ES-I3 (cell line): ENCODE data around the gene USP7.
"Not testable (repeated sequence)": the region's sequence is repeated elsewhere in the genome, so short reads cannot be mapped to it uniquely, and the experiment has no call there.

ENCODE experiments used
- H3K36me3 ChIP-seq: 2 replicates; pipeline ENCODE4 v1.6.1; 2013; ENCODE audit warnings: mild to moderate bottlenecking, low read length, control low read depth, moderate library complexity; ENCODE audit not compliant: insufficient read depth
- H3K4me1 ChIP-seq: 2 replicates; pipeline ENCODE4 v1.6.1; 2013; ENCODE audit warnings: mild to moderate bottlenecking, control low read depth, low read length; ENCODE audit not compliant: insufficient read depth
- H3K9ac ChIP-seq: 2 replicates; pipeline ENCODE4 v1.6.1; 2013; ENCODE audit warnings: low read depth, mild to moderate bottlenecking, low read length, moderate library complexity
- H3K9me3 ChIP-seq: 2 replicates; pipeline ENCODE4 v1.6.1; 2013; ENCODE audit warnings: mild to moderate bottlenecking, low read length, moderate library complexity; ENCODE audit not compliant: control insufficient read depth, insufficient read depth

Gene USP7

DNA sequence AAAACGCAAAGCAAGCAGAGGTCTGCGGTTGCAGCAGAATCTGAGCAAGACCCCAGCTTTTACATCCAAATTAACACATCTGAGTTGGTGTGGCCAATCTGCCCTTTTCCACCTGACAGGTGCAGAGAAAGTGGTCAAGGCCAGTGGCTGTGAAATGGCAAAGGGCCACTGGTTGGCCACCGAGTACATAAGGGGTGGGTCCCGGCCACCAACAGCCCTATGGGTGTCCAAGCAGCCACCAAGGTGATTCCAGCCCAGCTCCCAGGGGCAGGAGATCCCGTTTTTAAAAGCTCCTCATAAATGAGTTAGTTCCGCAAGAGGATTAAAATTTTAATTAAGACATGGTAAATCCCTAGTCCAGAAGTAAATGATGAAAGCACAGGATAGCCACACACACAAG, 29.1 kb downstream of the USP7 start:
- H3K36me3 ChIP-seq = 0 out of 2 replicates have a peak, but pooled peaks cover 3% of the 10 kb centered on the region
- no peak overlapping the region for H3K9ac ChIP-seq
- no peaks in the 10 kb centered on the region for H3K9me3 ChIP-seq
- peaks cover 20% of the 10 kb centered on the region for H3K4me1 ChIP-seq

DNA sequence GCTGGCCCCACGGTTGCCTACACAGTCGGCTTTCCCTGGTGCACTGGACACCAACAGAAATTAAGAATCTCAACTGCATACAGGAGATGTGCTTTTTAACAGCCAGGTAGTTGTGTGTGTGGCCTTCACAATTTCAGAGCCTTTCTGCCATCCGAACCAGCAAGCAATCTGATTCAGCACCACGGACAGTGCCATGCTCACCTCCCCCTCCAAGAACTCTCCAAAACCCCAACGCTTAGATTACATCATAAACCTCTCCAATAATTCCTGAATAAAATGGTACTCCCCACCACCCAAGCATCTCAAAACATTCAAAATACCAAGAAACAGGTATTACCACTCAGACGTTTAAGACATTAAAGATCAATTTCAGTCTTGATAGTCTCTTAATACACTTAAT, 31.8 kb downstream of the USP7 start:
- Histone ChIP-seq H3K9me3 (no peaks in the 10 kb centered on the region), H3K9ac (no peak overlapping the region), H3K4me1 (peaks cover 18% of the 10 kb centered on the region), H3K36me3 (peaks cover 16% of the 10 kb centered on the region)

DNA sequence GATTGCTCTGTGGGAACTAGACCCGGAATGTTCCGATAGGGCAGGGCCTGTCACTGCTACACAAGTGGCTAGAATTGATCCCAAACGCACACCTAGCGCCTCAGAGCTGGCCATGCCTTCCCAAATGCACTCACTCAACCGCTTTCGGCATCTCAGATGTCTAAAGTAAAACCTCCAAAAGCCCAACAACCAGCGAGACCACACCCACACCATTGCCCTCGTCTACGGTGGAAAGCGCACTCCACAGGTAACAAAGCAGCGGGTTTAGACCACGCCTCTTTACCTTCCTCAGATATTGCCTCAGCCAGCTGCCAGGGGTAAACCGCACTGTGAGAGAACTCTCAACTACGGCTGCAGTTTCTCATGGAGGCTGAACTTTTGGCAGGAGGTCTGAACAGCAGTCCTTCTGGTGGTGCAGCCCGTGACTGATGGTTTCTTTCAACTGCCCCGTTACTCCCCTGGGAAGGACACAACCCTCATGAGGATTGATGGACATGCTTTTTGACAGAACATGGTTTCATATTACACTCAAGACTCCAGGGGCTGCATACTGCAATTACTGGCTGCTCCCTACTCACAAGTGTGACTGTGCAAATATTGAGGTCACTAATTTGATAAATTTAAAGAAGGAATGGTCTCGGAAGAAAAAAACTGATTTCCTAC, 34.5 kb downstream of the USP7 start:
- Histone ChIP-seq H3K9me3 (no peaks in the 10 kb centered on the region), H3K9ac (no peak overlapping the region), H3K4me1 (peaks cover 9% of the 10 kb centered on the region; the same call in 1 of the 2 replicates), H3K36me3 (peaks cover 20% of the 10 kb centered on the region)

DNA sequence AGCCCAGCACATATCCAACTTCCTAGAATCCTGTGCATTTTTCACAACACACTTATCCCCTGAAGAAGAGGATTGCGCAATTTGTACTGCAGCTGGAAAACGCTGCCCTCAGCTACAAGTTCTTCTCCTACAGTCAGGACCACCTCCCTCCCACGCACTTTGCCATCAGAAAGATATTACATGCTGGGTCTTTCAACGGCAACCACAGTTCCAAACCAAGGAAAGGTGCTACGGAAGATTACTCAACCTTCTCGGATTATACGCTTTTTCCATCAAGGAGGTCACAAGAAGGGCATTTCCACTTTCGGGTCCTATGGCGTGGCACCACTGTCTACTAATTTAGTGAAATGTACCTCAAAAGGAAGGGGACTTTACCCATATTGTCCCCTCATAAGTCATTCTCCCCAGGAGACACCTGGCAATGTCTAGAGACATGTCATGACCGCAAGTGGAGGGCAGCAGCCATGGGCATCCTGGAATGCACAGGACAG, 35.2 kb downstream of the USP7 start:
- Histone ChIP-seq H3K9me3 (no peaks in the 10 kb centered on the region), H3K9ac (no peak overlapping the region), H3K4me1 (peaks cover 7% of the 10 kb centered on the region; the same call in 1 of the 2 replicates), H3K36me3 (peaks cover 20% of the 10 kb centered on the region)

DNA sequence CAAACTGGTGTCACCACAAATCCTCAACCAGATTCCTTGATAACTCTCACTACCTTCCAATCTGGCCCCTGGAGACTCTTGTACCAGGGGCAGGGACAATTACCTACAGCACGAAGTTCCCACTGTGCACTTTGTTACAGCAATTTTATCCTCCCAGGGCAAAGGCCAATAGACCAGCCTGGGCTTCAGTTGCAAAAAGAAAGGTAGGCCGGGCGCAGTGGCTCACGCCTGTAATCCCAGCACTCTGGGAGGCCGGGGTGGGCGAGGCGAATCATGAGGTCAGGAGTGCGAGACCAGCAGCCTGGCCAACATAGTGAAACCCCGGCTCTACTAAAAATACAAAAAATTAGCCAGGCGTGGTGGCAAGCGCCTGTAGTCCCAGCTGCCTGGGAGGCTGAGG, 36.9 kb downstream of the USP7 start:
- peaks cover 32% of the 10 kb centered on the region for H3K36me3 ChIP-seq

DNA sequence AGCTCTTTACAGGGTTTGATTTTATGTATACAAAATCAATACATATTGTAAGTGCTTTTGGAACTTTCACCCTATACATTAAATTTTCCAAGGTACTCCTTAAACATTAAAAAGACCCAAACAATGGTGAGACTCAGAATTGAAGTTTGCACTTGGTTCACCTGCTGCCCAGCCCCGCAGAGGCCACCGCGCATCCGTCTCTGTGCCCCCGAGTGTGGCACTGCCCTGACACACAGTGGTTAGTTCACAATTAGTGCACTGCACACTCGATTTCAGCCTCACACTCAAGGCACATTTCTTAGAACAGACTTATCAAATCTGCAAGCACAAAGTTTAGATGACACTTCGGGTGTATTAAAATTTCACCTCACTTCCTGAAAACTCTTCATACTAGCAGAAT, 38.3 kb downstream of the USP7 start:
- Histone ChIP-seq H3K9me3 (no peaks in the 10 kb centered on the region), H3K36me3 (peaks cover 41% of the 10 kb centered on the region), H3K4me1 (no peaks in the 10 kb centered on the region), H3K9ac (no peak overlapping the region)

More for the DNA sequence above, 36.9 kb downstream of the USP7 start:
- Histone ChIP-seq H3K9ac (no peak overlapping the region), H3K9me3 (no peaks in the 10 kb centered on the region), H3K4me1 (peaks cover 7% of the 10 kb centered on the region; the same call in 1 of the 2 replicates)

DNA sequence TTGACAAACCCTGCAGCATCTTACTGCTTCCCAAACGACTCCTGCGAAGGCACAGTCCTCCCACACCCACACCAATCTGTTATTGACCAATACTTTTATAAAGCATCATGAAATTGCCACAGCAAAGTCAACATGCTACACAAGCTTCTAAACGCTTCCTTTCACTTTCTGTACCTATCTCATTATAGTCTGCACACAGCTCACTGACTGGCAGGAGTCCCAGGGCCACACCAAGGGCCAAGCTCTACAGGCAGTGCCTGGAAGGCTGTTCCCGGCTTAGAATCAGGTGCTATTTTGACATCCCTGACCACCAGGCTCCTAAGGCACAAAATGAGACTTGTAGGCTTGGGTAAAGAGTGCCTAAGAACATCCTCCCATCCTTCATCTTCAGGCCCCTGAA, 39.5 kb downstream of the USP7 start:
- Histone ChIP-seq H3K9ac (no peak overlapping the region), H3K36me3 (peaks cover 40% of the 10 kb centered on the region), H3K9me3 (no peaks in the 10 kb centered on the region), H3K4me1 (no peaks in the 10 kb centered on the region)

DNA sequence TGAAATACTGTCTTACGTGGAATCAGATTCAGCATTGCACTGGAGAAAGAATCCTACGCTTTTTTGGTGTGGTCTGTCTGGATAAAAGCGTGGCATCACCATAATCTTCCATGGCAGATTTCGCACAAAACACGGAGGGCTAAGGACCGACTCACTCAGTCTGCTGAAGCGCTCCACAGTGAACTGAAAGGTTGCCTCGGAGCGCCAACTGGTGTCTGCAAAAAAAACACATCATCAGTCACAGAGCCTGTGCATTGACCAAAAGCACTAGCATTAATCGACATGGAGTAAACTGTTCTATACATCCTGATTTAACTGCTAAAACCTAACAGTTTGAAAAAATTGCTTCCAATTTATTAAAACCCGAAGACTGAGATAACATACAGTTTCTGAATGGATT, 40.5 kb downstream of the USP7 start:
- peaks cover 43% of the 10 kb centered on the region for H3K36me3 ChIP-seq
- no peaks in the 10 kb centered on the region for H3K4me1 ChIP-seq
- no peaks in the 10 kb centered on the region for H3K9me3 ChIP-seq
- H3K9ac ChIP-seq = no peak overlapping the region; the same call in 1 of the 2 replicates

DNA sequence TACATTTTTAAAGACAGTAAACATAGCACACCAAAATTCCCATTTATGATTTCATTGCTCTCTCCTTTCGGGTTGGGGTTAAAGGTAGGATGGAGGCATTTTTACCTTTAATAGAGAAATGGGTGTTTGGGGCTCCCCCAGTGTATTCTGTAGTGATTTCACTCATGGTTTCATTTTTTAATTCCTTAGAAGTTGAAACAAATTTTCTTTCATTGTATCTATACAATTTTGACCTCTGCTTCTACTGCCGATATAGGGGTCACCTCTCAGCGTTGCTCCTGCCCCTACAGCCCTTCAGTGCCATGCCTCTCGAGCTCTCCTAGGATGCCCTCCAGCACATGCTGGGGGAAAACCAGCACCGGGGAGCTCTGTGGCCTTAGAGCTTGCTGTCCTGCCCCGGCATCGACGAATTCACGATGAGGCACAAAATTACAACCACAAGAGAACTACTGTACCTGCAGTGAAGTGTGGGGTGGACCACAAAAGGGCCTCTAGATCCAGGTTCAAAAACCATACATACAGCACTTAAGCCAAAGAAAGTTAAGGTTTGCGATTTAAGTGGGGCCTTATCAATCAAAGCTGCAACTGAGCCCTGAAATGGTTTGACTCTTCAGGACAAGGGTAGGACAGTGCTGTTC, 42.2 kb downstream of the USP7 start:
- Histone ChIP-seq H3K9ac (no peak overlapping the region), H3K4me1 (no peaks in the 10 kb centered on the region), H3K9me3 (no peaks in the 10 kb centered on the region), H3K36me3 (peaks cover 35% of the 10 kb centered on the region)

DNA sequence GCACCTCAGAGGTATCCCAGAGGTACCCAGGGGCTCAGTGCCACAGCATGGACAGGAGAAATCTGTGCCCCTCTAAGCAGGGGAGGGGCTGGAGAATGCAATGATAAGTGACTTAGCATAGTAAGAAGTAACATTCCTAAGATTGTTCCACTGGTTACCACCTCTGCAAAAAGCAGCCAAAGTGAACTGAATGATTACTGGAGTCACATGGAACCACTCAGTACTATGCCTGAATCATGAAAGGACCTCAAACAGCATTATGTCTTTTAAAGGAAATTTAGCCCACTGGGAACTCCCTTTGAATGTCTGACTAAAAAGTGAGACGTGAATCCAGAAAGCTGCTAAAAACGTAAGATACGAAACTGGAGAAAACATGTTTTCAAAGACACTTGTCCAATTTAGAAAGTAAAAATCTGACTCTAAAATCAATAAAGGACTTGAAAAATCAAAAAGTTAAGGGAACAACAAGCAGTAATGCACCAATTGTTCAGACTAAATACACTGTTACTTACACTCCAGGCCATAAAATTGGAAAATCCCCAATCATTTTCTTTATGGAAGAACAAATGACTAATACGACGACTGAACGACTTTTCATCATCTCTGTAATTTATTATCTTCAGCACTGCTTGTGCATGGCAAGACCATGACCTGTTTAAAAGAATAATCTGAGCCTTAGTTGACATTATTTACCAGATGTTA, 42.9 kb downstream of the USP7 start:
- peaks cover 37% of the 10 kb centered on the region for H3K36me3 ChIP-seq

DNA sequence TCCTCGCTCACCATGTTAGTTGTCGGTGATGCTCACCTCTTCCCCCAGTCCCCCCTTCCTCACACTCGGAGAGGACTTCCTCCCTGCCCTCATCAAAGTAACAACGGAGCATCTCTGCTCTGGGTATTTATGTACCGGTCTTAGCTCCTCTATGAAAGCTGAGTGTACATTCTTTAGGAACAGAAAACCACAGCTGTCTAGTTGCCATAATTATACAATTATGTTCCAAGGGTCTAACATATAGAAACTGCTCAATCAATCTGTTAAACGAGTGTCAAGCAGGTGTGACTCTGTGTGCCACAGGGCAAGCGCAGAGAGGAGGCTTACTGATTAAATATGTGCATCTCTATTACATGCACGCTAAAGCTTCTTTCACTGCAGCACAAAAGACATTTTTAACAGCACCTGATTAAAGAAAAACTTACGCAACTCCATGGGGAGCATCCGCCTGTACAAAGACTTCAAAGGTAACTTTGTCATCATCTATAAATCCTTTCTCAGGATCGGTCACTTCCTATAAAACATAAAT, 43.7 kb downstream of the USP7 start:
- H3K9me3 ChIP-seq = no peaks in the 10 kb centered on the region
- H3K9ac ChIP-seq = no peak overlapping the region
- H3K4me1 ChIP-seq = no peaks in the 10 kb centered on the region
- H3K36me3 ChIP-seq = peaks cover 39% of the 10 kb centered on the region

More for the DNA sequence above, 42.9 kb downstream of the USP7 start:
- Histone ChIP-seq H3K9me3 (no peaks in the 10 kb centered on the region), H3K9ac (no peak overlapping the region), H3K4me1 (no peaks in the 10 kb centered on the region)

DNA sequence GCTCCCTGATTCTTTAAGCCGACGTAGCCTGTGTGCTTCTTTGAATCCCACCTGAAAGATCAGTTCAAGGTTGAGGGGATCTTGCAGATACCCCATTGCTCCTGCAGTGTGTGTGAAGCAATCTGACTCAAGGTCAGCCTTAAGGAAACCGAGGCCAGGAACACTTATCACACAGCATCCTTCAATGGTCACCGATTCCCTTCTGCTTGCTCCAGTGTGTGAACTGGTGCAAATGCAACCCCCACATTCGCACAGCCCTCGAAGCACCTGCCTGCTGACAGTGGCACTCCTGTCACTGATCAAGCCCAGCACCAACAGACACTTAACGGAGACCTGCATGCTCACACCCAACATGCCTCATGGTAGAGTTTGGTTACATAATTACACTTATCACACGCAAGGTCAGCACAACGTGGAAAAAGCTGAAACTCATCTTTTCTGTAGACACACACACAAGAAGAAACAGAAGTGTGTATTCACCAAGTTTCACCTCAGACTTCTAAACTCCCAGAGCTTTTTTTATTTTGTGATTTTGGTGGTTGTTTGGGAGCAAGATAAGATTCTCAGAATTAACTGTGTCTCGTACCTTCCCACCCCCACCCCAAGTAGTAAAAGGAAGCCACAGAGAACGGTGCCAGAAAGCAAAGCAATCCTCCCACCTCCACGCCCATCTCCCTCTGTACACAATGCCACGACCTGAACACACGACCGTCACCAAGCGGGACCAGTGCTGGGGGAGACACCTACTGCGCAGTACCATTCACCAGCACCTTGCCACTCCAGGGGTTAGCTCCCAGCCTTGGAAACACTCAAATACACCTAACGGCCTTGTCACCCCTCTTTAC, 44.4 kb downstream of the USP7 start:
- H3K4me1 ChIP-seq = no peaks in the 10 kb centered on the region
- H3K9ac ChIP-seq = no peak overlapping the region
- no peaks in the 10 kb centered on the region for H3K9me3 ChIP-seq
- peaks cover 42% of the 10 kb centered on the region for H3K36me3 ChIP-seq

DNA sequence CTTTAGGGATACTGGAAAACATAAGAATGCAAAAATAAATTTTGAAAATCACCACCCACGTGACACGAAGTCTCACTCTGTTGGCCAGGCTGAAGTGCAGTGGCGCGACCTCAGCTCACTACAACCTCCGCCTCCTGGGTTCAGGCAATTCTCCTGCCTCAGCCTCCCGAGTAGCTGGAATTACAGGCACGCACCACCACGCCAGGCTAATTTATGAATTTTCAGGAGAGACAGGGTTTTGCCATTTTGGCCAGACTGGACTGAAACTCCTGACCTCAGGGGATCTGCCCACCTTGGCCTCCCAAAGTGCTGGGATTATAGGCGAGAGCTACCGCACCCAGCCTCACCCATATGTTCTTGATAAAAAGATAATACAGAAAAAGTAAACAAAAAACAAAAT, 46.4 kb downstream of the USP7 start:
- H3K36me3 ChIP-seq = peaks cover 35% of the 10 kb centered on the region
- not testable (repeated sequence) for H3K9ac ChIP-seq, H3K4me1 ChIP-seq, H3K9me3 ChIP-seq
